BE2C (cell line): ENCODE data around the gene ALOX15B.

Source experiments
- DNase-seq: peaks from one replicate; pipeline ENCODE4 v3.0.0-alpha.2; 2020
- H3K27me3 ChIP-seq: fragments of 250-450 bp; sonication (Bioruptor Pico); 2 replicates; pipeline ENCODE4 v1.5.1; 2020; ENCODE audit warnings: mild to moderate bottlenecking
- H3K36me3 ChIP-seq: fragments of 250-450 bp; sonication (Bioruptor Pico); 2 replicates; pipeline ENCODE4 v1.5.1; 2020; ENCODE audit warnings: mild to moderate bottlenecking
- H3K4me1 ChIP-seq: fragments of 250-450 bp; sonication (Bioruptor Pico); 2 replicates; pipeline ENCODE4 v1.5.1; 2020
- H3K4me3 ChIP-seq: 2 replicates; pipeline ENCODE4 v1.5.1; 2011; ENCODE audit warnings: low read depth, low read length
- H3K9me3 ChIP-seq: fragments of 250-450 bp; sonication (Bioruptor Pico); 2 replicates; pipeline ENCODE4 v1.5.1; 2020
- CTCF ChIP-seq: IDR thresholded peaks from 2 replicates; pipeline ENCODE4 v1.5.1; 2012; ENCODE audit warnings: mild to moderate bottlenecking, low read depth, low read length

Gene ALOX15B

GRCh38 chr17:8044819-8045810 lies 6.3 kb downstream of the ALOX15B start:
- Histone ChIP-seq H3K36me3 (no peaks in the 10 kb centered on the region), H3K4me3 (no peak overlapping the region), H3K27me3 (no peaks in the 10 kb centered on the region), H3K4me1 (peaks cover 8% of the 10 kb centered on the region), H3K9me3 (no peaks in the 10 kb centered on the region)
- no peak for DNase-seq
- no peak for TF ChIP-seq CTCF

DNA sequence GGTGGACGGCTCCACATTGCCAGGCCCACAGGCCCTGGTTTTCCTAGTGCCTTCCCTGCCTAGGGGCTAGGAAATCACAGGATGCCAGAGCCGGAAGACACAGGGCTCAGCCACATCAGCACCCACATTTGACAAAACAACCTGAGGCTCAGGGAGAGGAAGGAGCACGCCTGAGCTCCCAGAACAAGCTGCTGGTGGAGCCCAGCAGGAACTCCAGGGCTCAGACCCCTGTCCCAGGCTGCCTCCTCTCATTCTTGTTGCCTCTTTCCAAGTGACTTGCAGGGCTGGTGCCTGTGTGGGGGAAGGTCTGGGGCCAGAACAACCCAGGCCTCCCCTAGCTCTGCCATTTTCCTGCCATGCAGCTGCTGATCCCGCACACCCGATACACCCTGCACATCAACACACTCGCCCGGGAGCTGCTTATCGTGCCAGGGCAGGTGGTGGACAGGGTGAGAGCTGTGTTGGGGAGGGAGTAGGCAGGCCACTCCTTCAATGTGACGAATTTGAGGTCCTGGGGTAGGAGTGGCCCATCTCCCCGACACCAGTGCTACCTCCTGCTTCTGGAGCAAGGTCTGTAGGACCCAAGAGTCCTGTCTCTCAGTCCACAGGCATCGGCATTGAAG lies 7.6 kb downstream of the ALOX15B start:
- Histone ChIP-seq H3K27me3 (no peaks in the 10 kb centered on the region), H3K36me3 (no peaks in the 10 kb centered on the region), H3K4me3 (no peak overlapping the region), H3K9me3 (no peaks in the 10 kb centered on the region), H3K4me1 (no peaks in the 10 kb centered on the region)
- no peak for TF ChIP-seq CTCF
- DNase-seq: no peak

DNA sequence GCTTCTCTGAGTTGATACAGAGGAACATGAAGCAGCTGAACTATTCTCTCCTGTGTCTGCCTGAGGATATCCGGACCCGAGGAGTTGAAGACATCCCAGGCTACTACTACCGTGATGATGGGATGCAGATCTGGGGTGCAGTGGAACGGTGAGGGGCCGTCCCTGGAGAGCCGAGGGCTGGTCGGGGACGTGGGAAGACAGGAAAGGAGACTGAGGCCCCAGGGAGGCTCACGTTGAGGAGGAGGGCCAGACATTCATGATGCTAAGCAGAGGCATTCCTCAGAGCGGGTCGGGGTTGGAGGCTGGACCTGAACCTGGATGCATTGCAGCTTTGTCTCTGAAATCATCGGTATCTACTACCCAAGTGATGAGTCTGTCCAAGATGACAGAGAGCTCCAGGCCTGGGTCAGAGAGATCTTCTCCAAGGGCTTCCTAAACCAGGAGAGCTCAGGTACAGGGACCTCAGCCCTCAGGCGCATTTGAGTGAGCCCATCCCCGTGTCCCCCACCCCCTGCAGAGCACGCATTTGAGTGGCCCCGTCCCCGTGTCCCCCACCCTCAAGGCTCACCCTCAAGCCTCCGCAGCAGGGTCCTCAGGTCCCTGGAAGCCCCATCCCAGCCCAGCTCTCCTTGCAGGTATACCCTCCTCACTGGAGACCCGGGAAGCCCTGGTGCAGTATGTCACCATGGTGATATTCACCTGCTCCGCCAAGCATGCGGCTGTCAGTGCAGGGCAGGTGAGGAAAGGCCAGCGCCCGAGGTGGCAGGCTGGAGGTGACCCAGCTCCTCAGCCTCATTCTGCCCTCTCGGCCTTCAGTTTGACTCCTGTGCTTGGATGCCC lies 8.3 kb downstream of the ALOX15B start:
- DNase-seq: no peak
- no peak overlapping the region for H3K4me3 ChIP-seq
- TF ChIP-seq CTCF: no peak
- H3K4me1 ChIP-seq: no peaks in the 10 kb centered on the region
- H3K9me3 ChIP-seq: no peaks in the 10 kb centered on the region
- H3K27me3 ChIP-seq: no peaks in the 10 kb centered on the region
- H3K36me3 ChIP-seq: no peaks in the 10 kb centered on the region

DNA sequence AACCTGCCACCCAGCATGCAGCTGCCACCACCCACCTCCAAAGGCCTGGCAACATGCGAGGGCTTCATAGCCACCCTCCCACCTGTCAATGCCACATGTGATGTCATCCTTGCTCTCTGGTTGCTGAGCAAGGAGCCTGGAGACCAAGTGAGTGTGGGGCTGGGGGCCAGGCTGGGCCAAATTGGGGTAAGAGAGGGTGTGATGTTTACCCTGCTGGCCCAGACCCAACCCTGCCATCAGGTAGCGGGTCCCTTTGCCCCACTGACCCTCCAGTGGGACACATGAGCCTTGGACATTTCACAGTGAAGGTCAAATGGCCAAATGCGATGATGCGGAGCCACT lies 8.9 kb downstream of the ALOX15B start:
- Histone ChIP-seq H3K36me3 (no peaks in the 10 kb centered on the region), H3K4me1 (no peaks in the 10 kb centered on the region), H3K4me3 (no peak overlapping the region), H3K27me3 (no peaks in the 10 kb centered on the region), H3K9me3 (no peaks in the 10 kb centered on the region)
- no peak for DNase-seq
- TF ChIP-seq CTCF: no peak

DNA sequence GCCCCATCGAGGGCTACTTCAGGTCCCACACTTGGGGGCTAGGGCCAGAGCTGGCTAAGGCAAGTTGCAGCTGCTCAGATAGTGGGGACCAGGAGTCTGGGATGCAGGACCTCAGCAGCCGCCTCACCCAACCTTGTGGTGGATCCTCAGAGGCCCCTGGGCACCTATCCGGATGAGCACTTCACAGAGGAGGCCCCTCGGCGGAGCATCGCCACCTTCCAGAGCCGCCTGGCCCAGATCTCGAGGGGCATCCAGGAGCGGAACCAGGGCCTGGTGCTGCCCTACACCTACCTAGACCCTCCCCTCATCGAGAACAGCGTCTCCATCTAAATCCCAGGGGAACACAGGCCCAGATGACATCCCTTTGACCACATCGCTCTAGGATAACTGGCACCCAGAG lies 9.4 kb downstream of the ALOX15B start:
- Histone ChIP-seq H3K27me3 (no peaks in the 10 kb centered on the region), H3K9me3 (no peaks in the 10 kb centered on the region), H3K4me3 (no peak overlapping the region), H3K36me3 (no peaks in the 10 kb centered on the region), H3K4me1 (no peaks in the 10 kb centered on the region)
- no peak for DNase-seq
- TF ChIP-seq CTCF: no peak
